SK-N-SH (cell line): ENCODE results near the gene MELTF.

Experiments
- CHD2 ChIP-seq: fragments of 150-350 bp; IDR thresholded peaks from 2 replicates; pipeline ENCODE4 v1.6.1; 2018; ENCODE audit warnings: low read length; ENCODE audit not compliant: partially characterized antibody
- CTCF ChIP-seq: fragments of 200-600 bp; sonication (generic); IDR thresholded peaks from 2 replicates; pipeline ENCODE4 v1.6.1; 2017; ENCODE audit warnings: antibody characterized with exemption, mild to moderate bottlenecking, moderate library complexity
- EZH2phosphoT487 ChIP-seq: fragments of 200-600 bp; sonication (generic); IDR thresholded peaks from 2 replicates; pipeline ENCODE4 v1.6.1; 2017; ENCODE audit warnings: low read depth, mixed run types, mild to moderate bottlenecking, antibody characterized with exemption, moderate library complexity, borderline replicate concordance
- POLR2AphosphoS5 ChIP-seq: IDR thresholded peaks from 2 replicates; pipeline ENCODE4 v1.6.1; 2012; ENCODE audit warnings: low read depth, low read length
- TEAD4 ChIP-seq: IDR thresholded peaks from 2 replicates; pipeline ENCODE4 v1.4.0; 2012; ENCODE audit warnings: mild to moderate bottlenecking, borderline replicate concordance; ENCODE audit not compliant: insufficient read depth

DNA sequence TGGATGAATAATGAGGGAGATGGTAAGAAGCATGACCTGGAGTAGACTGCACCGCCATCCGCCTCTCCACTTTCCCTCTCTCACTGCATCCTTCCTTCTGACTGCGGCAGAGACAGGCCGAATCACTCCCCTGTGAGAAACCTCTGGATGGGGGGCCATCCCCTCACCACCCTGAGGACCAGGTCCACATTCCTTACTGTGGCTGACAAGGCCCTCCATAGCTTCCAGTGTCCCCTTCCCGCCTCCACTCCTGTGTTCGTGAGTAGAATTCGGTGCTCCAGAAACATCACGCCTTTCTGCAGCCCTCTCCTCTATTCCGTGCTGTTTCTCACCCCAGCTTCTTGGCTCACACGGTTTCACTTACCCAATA, 63.8 kb downstream of the MELTF start:
- TF ChIP-seq TEAD4, result no peak
- no peak for TF ChIP-seq CHD2
- no peak for TF ChIP-seq POLR2AphosphoS5
- TF ChIP-seq CTCF, result no peak
- no peak for TF ChIP-seq EZH2phosphoT487
